ENCODE results near the gene ERP29. TPM values are rescaled to one million over a fixed set of nuclear protein-coding genes. Genes with fewer than 3 reads are reported as not detected.
"Not testable (repeated sequence)": the region's sequence is repeated elsewhere in the genome, so short reads cannot be mapped to it uniquely, and the experiment has no call there.

Gene ERP29
- total RNA-seq, 1 experiment from 2014 or later: 109 TPM

- no peak for DNase-seq (ENCODE audit: low read depth)
These were observed 11.7 kb upstream of the ERP29 start for GRCh38 chr12:112001576-112001975.

GRCh38 chr12:112004041-112004440 is 9.2 kb upstream of the ERP29 start:
- DNase-seq (ENCODE audit: low read depth): no peak

- no peak for DNase-seq (ENCODE audit: low read depth)
These were observed 7.5 kb upstream of the ERP29 start for GRCh38 chr12:112005419-112006395.

- DNase-seq (ENCODE audit: low read depth): no peak
These were observed 5.3 kb upstream of the ERP29 start for GRCh38 chr12:112007945-112008344.

- no peak for DNase-seq (ENCODE audit: low read depth)
These were observed 4.3 kb upstream of the ERP29 start for GRCh38 chr12:112008918-112009317.

GRCh38 chr12:112009596-112009995 is 3.6 kb upstream of the ERP29 start:
- not testable (repeated sequence) for DNase-seq (ENCODE audit: low read depth)

- no peak for DNase-seq (ENCODE audit: low read depth)
These were observed 2.5 kb upstream of the ERP29 start for GRCh38 chr12:112010415-112011344.

GRCh38 chr12:112011685-112012084 is 1.5 kb upstream of the ERP29 start:
- no peak for DNase-seq (ENCODE audit: low read depth)

DNA sequence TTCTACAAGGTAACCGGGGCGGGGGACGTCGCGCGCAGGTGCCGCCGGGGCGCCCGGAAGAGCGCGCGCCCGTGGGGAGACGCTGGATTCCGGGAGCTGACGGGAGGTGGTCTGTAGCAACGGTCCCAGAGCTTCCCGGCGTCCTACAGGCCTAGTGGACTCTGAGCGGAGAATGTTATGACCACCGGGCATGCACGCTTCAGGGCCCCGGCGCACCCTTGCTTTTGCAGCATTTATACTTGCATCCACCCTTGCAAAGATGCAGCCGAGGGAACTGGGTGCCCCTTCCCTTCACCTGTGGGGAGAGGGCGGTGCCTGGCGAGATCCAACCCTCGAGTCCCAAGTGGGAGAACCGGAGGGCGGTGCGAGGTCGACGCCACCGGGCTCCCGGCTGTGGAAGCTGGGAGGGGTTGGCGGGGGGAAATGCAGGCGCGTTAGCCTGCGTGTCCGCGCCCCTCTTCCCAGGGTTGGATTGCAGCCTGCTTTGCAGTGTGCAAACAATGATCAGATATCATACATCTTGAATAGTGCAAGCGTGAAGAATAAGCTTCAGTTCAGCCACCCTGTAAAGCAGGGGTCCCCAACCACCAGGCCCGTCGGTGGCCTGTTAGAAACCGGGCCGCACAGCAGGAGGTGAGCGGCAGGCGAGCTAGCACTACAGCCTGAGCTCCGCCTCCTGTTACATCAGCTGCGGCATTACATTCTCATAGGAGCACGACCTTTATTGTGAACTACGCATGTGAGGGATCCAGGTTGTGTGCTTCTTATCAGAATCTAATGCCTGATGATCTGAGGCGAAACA is 576 bp downstream of the ERP29 start:
- peak; percentile 70 for DNase-seq (ENCODE audit: low read depth)

DNA sequence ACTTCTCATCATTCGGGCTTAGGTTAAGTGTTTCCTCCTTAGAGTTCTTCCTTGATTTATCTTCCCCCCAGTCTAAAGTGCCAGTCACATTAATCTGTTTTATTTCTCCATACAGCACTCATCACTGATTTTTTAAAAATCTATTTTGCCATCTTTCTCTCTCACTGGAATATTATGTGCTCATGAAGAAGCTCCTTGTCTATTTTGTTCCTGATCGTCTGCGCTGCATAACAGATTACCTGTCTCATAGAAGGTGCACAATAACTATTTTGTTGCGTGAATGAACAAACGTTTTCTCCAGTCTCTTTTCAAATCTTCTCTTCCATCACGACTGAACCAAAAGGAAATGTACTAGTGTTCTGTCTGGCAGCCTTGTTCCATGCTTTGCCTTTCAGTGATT is 2.7 kb downstream of the ERP29 start:
- no peak for DNase-seq (ENCODE audit: low read depth)

GRCh38 chr12:112017041-112017440 is 3.8 kb downstream of the ERP29 start:
- DNase-seq (ENCODE audit: low read depth): no peak

- DNase-seq (ENCODE audit: low read depth): peak; percentile 83
These were observed 5.5 kb downstream of the ERP29 start for GRCh38 chr12:112018571-112019237.

DNA sequence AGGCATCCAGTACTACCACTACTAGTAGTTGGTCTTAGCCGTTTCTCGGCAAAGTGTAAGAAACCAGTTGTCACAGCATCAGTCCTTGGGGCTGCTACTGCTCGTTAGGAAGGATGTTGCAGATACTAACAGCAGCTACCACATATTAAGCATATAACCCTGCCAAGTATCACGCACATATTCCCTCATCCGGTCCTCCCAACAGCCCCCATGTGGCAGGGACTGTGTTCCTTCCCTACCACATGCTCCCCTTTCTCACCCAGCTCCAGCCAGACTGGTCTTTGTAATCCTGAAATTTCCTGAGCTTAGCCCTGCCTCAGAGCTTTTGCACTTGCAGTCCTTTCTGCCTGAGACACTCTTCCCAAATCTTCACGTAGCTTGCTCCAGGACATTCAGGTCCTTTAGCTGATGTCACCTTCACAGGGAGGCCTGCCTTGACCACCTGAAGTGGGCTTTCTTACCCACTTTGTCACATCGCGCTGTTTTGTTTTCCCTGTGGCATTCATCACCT is 7.8 kb downstream of the ERP29 start:
- no peak for DNase-seq (ENCODE audit: low read depth)

DNA sequence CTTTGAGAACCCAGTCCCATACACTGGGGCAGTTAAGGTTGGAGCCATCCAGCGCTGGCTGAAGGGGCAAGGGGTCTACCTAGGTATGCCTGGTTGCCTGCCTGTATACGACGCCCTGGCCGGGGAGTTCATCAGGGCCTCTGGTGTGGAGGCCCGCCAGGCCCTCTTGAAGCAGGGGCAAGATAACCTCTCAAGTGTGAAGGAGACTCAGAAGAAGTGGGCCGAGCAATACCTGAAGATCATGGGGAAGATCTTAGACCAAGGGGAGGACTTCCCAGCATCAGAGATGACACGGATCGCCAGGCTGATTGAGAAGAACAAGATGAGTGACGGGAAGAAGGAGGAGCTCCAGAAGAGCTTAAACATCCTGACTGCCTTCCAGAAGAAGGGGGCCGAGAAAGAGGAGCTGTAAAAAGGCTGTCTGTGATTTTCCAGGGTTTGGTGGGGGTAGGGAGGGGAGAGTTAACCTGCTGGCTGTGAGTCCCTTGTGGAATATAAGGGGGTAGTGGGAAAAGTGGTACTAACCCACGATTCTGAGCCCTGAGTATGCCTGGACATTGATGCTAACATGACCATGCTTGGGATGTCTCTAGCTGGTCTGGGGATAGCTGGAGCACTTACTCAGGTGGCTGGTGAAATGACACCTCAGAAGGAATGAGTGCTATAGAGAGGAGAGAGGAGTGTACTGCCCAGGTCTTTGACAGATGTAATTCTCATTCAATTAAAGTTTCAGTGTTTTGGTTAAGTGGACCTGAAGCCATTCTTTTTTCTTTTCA is 9.2 kb downstream of the ERP29 start:
- no peak for DNase-seq (ENCODE audit: low read depth)

GRCh38 chr12:112023759-112024396 is 10.7 kb downstream of the ERP29 start:
- no peak for DNase-seq (ENCODE audit: low read depth)

DNA sequence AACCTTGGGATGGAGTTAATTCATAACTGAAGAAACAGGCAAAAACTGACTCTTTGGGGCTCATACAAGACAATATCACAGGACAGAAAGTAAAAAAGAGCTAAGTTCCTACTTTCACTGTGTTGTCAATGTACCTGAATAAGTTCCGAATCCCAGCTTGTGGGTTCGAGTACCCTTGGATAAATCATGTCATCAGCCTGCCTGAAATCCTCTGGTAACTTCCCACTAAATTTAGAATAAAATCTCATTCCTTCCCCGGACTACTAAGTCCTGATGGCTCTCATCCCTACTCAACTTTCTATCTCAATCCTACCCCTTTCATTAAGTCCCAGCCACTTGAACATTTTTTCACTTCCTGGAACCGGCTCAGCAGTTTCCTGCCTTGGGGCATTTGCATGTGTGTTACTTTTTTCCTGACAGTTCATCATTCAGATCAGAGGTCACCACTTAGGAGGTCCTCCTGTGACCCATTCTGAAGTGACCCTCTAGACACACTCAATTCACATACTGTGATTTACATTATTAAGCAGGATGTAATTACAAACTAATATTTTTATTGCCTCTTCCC is 12.7 kb downstream of the ERP29 start:
- DNase-seq (ENCODE audit: low read depth): no peak

GRCh38 chr12:112029301-112029700 is 16.1 kb downstream of the ERP29 start:
- DNase-seq (ENCODE audit: low read depth): no peak

DNA sequence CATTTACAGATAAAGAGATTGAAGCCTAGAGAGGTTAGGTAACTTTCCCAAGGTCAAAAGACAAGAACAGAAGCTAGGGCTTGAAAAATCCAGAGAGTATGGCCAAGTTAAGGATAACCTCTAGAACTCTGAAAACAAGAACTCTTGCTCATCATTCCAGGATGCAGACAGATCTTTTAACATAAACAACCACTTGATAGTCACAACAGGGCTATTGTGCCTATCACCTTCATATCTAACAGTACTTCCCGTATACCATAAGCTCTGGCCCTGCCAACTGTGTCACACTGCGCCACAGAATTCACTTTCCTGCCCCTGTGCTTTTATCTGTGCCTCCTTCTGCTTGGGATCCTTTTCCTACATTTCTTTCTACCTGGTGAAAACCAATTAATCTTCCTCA is 18.2 kb downstream of the ERP29 start:
- no peak for DNase-seq (ENCODE audit: low read depth)

GRCh38 chr12:112032292-112032691 is 19.1 kb downstream of the ERP29 start:
- DNase-seq (ENCODE audit: low read depth): no peak
